GM23248 (cell line): ENCODE data around the gene BHLHE23.

Source experiments
- EZH2 ChIP-seq: fragments of 200-600 bp; sonication (generic); IDR thresholded peaks from 2 replicates; pipeline ENCODE4 v1.6.1; 2018; ENCODE audit warnings: antibody characterized with exemption, mild to moderate bottlenecking; ENCODE audit not compliant: insufficient read depth, poor library complexity, severe bottlenecking
- EZH2phosphoT487 ChIP-seq: fragments of 200-600 bp; sonication (generic); IDR thresholded peaks from 2 replicates; pipeline ENCODE4 v1.6.1; 2018; ENCODE audit warnings: antibody characterized with exemption, moderate library complexity, mild to moderate bottlenecking, low read depth; ENCODE audit not compliant: insufficient read depth

GRCh38 chr20:62964700-62965099 is 42.1 kb downstream of the BHLHE23 start:
- TF ChIP-seq EZH2, result no peak
- no peak for TF ChIP-seq EZH2phosphoT487
